ENCODE data around the gene OR10H4. TPM values are rescaled to one million over a fixed set of nuclear protein-coding genes. Genes with fewer than 3 reads are reported as not detected.

OR10H4 gene
- total and polyA plus RNA-seq, 2 of the 13 experiments (the other 11 are each of a cell fraction or from before 2014, with no cell fraction given) = not detected

DNA sequence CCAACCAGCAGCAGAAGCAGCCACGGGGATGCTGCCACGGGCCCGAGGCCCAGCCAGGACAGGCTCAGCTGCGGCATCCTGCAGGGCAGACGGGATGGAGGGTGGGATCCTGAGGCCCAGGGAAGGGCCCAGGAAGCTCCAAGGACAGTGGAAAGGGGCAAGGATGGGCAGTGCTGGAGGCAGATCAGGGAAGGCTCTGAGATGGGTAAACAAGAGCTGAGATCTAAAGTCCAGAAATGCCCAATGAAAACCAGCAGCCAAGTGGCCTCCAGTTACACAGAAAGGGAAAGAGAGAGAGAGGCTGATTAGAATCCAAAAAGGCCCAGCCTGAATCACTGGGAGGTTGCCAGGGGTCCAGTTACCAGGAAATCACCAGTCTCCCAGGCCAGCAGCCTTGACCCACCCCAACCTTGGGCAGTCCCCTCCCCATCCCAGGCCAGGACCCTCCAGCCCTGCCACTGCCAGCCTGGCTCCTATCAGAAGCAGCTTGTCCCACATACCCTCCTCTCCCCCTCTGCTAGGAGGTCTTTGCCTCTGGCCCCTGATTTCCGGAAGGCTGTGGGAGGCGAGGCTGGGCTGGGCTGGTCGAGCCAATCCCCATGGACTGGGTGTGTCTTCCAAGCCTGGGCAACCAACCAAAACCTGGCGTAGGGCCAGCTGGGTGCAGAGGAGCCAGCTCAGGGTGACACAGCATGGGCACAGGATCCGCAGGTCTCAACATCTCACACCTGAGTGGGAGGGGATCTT lies 14.3 kb upstream of the OR10H4 start, which contains the start of gene CYP4F11 (continued):
- TF ChIP-seq ZZZ3 (CRISPR knock-in tag; IDR thresholded peaks at IDR 0.05; ENCODE audit: borderline replicate concordance) (no peak), ZKSCAN8 (CRISPR knock-in tag; IDR thresholded peaks at IDR 0.05; ENCODE audit: borderline replicate concordance) (no peak), POLR2G (IDR thresholded peaks at IDR 0.05; ENCODE audit: low read depth, low read length) (peak; percentile 62; the same call in 1 of the 2 replicates), POLR2AphosphoS2 (IDR thresholded peaks at IDR 0.05; ENCODE audit: low read depth, low read length) (no peak), ZMYM4 (CRISPR knock-in tag; IDR thresholded peaks at IDR 0.05) (no peak), ZNF7 (CRISPR knock-in tag; IDR thresholded peaks at IDR 0.05) (no peak), HMG20A (CRISPR knock-in tag; IDR thresholded peaks at IDR 0.05; ENCODE audit: borderline replicate concordance) (no peak), JARID2 (CRISPR knock-in tag; IDR thresholded peaks at IDR 0.05; ENCODE audit: insufficient replicate concordance) (no peak), KDM6A (CRISPR knock-in tag; IDR thresholded peaks at IDR 0.05; ENCODE audit: low read depth) (no peak; the same call in 1 of the 2 replicates), PAWR (CRISPR knock-in tag; IDR thresholded peaks at IDR 0.05; ENCODE audit: borderline replicate concordance) (no peak), ZNF747 (CRISPR knock-in tag; IDR thresholded peaks at IDR 0.05; ENCODE audit: borderline replicate concordance) (no peak), YY1 (IDR thresholded peaks at IDR 0.05; ENCODE audit: insufficient read depth, insufficient replicate concordance, low read depth, low read length) (no peak), ZNF883 (CRISPR knock-in tag; IDR thresholded peaks at IDR 0.05; ENCODE audit: not compliant biosample characterization) (no peak), ZNF253 (CRISPR knock-in tag; IDR thresholded peaks at IDR 0.05; ENCODE audit: borderline replicate concordance) (no peak), ZNF225 (CRISPR knock-in tag; IDR thresholded peaks at IDR 0.05) (no peak), ZNF879 (CRISPR knock-in tag; IDR thresholded peaks at IDR 0.05) (no peak), PAF1 (CRISPR knock-in tag; IDR thresholded peaks at IDR 0.05) (no peak), ARNT2 (CRISPR knock-in tag; IDR thresholded peaks at IDR 0.05; ENCODE audit: low read depth) (no peak), ZNF784 (CRISPR knock-in tag; IDR thresholded peaks at IDR 0.05; ENCODE audit: borderline replicate concordance) (no peak), ZNF782 (CRISPR knock-in tag; IDR thresholded peaks at IDR 0.05; ENCODE audit: borderline replicate concordance) (no peak), TEF (CRISPR knock-in tag; IDR thresholded peaks at IDR 0.05) (no peak), ZNF275 (CRISPR knock-in tag; IDR thresholded peaks at IDR 0.05; ENCODE audit: borderline replicate concordance) (no peak), MEIS1 (CRISPR knock-in tag; IDR thresholded peaks at IDR 0.05; ENCODE audit: borderline replicate concordance) (no peak)
- TF ChIP-seq, protein P1, sequence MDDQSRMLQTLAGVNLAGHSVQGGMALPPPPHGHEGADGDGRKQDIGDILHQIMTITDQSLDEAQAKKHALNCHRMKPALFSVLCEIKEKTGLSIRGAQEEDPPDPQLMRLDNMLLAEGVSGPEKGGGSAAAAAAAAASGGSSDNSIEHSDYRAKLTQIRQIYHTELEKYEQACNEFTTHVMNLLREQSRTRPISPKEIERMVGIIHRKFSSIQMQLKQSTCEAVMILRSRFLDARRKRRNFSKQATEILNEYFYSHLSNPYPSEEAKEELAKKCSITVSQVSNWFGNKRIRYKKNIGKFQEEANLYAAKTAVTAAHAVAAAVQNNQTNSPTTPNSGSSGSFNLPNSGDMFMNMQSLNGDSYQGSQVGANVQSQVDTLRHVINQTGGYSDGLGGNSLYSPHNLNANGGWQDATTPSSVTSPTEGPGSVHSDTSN (CRISPR knock-in tag; IDR thresholded peaks at IDR 0.05; ENCODE audit: borderline replicate concordance) = no peak
- TF ChIP-seq, protein P2, sequence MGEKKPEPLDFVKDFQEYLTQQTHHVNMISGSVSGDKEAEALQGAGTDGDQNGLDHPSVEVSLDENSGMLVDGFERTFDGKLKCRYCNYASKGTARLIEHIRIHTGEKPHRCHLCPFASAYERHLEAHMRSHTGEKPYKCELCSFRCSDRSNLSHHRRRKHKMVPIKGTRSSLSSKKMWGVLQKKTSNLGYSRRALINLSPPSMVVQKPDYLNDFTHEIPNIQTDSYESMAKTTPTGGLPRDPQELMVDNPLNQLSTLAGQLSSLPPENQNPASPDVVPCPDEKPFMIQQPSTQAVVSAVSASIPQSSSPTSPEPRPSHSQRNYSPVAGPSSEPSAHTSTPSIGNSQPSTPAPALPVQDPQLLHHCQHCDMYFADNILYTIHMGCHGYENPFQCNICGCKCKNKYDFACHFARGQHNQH (CRISPR knock-in tag; IDR thresholded peaks at IDR 0.05) = no peak

Measured in HepG2 (cell line).